HG02840 (cell line): ENCODE measurements around the gene ARAP2.

ENCODE experiments used
- ATAC-seq: cut with Tn5 transposase; IDR thresholded peaks from one replicate; pipeline ENCODE4 v1.9.1; 2021; ENCODE audit warnings: mild to moderate bottlenecking, moderate library complexity, moderate number of reproducible peaks; ENCODE audit not compliant: unreplicated experiment, low FRiP score

ARAP2 gene

DNA sequence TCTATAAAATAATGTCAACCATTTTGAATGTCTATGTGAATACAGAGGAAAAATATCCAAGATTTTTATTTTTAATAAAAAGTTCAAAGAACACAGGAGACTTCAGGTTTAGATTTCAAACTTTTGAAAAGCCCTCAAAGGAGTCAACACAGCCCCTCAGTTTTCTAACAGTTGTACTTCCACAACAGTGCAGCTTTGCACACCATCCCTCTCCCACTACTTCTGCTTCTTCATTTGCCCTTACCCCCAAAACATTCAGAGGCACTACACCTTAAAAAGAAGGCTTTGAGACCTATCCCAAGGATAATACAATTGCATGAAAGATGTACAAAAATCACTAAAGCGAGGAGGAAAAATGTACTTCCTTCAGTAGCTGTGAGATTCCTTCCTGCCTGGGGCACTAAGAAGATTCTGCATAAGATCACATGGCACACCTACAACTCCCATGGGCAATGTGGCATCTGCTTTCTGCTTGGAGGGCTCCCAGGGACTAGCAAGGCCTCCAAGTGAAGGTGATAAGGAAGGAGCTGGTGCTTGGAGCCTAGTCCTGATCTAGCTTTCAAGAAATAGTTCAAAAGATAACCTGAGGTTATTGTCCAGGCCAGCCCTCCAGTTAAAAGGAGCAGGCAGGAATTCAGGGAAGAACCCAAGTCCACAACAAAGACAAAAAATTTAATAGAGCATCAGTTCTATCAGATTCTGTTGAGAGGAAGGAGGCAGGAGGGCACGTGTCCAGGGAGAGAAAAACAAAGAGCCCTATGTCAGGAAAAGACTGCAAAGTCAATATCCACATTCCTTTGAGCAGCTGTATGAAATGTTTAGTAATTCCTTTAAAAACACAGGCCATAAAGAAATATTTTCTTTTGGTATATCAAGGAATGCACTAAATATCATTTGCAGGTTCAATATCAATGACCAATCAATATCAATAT is 19.1 kb downstream of the ARAP2 start:
- ATAC-seq, result no peak

DNA sequence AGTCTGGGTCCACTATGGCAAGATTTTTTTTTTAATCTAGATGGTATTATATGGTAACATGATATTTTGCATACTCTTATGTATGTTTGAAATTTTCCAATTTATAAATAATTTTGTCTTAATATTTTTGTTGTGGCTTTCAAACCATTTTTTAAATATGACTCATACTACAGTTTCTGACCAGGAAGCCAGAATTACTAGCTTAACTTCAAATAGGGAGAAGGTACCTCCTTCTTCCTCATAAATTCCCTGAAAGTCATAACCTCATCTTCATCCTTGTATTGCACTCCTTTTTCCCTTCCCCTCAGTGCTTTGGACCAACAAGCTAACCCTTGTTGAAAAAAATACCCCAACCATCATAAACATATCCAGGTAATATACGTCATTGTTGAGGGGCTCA is 21.6 kb downstream of the ARAP2 start:
- ATAC-seq, result no peak

DNA sequence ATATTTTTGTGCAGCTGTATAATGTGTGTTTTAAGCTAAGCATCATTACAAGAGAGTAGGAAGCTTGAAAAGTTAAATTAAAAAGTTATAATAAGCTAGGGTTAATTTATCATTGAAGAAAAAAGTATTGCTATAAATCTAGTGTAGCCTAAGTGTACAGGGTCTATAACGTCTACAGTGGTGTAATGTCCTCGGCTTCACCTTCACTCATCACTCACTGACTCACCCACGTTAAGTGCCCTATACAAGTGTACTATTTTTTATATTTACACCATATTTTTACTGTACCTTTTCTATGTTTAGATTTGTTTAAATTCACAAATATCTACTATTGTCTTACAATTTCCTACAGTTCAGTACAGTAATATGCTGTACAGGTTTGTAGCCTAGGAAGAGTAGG is 23.5 kb downstream of the ARAP2 start:
- no peak for ATAC-seq

DNA sequence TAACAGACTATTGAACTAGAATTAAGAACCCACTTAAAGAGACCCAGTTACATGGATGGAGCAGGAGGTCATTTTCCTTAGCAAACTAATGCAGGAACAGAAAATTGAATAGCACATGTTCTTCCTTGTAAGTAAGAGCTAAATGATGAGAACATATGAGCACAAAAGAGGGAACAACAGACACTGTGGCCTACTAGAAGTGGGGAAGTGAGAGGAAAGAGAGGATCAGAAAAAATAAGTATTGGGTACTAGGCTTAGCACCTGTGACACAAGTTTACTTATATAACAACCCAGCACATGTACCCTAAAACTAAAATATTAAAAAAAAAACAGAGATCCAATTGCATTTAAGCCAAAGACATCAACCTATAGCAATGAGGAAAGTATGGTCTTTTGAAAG is 26.2 kb downstream of the ARAP2 start:
- ATAC-seq, result no peak

DNA sequence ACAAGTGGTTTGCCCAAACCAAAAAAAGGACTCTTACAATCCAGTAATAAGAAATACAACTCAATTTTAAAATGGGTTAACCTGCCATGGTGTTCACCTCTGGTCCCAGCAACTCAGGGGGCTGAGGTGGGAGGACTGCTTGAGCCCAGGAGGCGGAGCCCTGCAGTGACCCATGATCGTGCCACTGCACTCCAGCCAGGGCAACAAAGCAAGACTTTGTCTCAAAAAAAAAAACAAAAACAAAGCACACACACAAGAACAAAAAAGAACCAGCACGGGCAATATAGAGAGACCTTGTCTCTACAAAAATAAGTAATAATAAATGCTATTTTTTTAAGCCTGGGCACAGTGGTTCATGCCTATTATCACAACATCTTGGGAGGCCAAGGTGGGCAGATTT is 28.7 kb downstream of the ARAP2 start:
- no peak for ATAC-seq

DNA sequence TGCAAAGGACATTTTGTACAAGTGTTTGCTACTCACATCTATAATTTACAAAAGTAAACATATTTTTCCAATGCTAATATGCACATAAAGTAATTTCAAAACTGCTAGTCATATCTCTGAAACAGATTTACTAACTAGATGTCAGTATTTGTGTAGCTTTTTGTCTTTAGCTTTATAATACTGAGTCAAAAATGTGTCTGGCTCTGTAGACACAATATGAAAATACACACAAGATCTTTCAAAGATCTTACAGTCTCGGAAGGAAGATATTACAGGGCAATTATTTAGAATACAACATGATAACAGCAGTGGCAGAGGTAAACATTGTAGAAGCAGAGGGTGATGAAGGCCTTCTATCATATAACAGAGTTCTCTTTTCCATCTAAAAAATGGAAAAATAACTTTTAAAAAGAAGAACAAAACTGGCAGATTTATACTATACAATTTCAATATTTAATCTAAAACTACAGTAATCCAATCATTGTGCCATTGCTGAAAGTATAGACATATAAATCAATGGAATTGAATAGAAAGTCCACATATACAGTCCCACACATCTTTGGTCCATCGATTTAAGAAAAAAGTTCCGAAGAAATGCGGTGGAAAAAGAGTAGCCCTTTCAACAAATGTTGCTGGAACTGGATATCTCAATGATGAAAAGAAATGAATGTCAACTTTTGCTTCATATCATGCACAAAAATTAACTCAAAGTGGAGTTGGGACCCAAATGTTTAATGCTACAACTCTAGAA is 29.4 kb downstream of the ARAP2 start:
- ATAC-seq, result no peak

DNA sequence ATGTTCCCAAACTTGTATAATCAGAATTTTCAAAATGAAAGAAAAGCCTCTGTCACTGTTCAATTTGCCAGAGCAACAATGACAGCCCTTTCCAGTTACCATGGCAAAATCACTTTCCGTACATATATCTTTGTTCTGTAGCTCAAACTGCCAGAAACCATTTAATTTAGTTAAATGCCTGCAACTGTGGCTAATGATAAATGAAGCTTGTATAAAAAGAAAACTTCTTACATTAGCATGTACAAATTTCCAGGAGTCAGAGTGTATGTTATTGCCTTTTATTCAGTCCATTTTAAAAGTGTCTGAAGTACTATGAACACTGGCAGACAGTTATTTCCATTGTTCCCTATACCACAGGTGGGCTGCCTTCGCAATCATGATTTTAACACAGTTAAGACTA is 30.3 kb downstream of the ARAP2 start:
- ATAC-seq, result no peak

DNA sequence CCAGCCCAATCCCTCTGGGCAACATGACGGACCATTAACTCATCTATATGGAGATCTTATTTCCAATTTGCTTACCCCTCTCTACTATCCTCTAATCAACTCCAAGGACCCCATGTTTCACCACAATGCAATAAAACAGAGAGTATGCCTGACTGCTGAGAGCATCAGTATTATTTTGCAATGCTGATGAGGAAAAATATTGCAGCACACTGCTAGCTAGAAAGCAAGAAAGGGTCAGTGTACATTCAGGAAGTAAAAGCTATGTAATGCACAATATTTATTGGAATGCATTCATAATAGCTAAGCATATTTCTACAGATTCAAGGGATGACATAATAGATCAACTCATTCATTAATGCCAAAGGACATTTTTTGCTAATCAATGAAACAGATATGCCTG is 33.2 kb downstream of the ARAP2 start:
- no peak for ATAC-seq

DNA sequence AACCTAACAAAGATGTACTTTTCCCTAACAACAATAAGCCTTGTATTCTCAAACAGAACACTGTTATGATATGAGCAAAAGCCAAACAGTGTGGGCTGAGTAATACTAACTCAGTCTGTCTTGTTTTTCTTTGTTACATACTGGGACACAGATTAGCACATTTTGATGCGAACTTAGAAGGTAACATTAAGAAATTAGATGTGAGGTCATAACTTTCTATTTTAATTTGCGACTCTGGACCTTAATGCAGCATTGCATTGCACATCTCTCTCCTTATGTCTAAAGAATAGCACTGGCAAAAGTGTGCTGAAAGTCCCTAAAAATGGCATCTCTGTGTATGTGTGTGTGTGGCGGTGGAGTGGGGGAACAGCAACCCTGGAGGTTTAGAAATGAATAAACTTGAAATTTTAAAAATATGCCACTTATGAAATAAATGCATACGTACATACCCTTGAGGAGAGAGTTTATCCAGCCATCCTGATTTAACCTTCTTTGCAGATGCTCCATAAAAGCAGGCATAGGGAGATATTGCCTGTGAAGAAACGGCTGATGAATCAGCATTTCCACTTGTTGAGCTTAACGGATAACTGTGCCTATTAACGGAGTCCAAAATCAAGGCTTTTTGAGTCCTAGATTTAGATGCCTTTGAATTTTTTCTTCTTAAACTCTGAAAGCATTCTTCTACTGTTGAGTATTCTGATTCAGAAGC is 34.2 kb downstream of the ARAP2 start:
- ATAC-seq, result no peak

DNA sequence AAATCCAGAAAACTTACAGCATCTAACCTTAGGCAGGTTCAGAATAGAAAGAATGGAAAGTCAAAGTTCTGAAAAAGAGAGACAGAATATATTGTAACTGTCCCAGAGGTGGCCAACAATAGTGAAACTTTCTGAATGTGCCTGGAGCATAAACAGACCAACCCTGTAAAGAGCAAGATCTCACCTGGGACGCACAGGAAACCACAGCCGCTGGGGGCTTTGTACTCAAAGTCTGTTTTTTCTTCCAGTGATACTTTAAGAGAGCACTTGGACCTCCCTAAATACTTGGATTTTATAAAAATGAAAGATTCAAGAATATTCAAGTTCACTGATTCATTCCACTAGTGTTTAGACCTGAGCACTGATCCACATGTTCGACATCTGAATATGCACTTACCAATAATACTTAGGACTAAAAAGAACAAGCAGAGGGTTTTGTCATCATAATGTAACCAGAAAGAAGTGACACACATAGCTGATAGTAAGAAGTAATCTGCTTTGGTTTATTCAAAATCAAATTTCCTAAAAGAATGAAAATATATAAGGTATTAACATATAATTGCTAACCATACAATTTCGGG is 35.3 kb downstream of the ARAP2 start:
- ATAC-seq, result peak; percentile 64

DNA sequence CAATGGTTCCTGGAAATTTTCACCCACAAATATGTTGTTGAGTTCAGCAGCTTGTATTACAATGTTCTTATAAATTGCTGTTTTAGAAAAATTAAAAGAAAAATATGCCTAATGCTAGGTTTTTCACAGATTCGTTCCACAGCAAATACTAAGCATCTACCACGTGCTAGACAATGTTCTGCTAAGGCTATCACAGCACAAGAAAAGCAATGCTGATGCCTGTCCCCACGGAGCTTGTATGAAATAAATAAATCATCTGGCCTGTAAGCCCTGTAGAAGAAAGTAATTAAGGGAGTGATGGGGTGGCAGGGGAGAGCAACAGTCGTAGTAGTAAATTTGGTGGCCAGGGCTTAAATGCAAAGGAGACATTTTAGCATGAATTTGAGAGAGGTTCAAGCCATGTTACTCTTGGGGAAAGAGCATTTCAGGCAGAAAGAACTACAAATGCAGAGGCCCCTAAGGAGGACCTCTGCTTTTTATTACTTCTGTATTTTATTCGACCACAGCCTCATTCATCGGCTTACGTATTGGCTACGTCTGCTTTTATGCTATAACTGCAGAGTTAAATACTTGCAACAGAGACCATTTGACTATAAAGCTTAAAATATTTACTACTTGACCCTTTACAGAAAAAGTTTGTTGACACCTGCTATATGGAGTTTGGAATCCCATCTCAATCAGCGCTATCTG is 36.3 kb downstream of the ARAP2 start:
- ATAC-seq, result no peak

DNA sequence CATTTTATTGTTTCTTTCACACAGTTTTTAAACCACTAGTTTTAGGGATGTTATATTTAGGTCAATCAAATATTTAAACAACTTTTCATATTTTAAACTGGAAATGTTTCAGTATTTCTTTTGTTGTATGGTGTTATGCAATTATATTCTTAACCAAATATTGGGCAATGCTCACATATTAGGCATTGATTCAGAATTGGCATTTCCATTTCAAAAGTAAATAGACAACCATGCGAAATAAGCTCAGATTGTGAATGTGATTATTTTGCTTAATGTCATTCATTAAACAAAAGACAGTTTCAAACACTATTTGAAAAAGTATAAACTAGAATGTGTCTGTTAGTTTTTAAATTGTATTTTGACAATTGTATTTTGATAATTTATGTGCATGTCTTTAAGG is 36.9 kb downstream of the ARAP2 start:
- no peak for ATAC-seq

DNA sequence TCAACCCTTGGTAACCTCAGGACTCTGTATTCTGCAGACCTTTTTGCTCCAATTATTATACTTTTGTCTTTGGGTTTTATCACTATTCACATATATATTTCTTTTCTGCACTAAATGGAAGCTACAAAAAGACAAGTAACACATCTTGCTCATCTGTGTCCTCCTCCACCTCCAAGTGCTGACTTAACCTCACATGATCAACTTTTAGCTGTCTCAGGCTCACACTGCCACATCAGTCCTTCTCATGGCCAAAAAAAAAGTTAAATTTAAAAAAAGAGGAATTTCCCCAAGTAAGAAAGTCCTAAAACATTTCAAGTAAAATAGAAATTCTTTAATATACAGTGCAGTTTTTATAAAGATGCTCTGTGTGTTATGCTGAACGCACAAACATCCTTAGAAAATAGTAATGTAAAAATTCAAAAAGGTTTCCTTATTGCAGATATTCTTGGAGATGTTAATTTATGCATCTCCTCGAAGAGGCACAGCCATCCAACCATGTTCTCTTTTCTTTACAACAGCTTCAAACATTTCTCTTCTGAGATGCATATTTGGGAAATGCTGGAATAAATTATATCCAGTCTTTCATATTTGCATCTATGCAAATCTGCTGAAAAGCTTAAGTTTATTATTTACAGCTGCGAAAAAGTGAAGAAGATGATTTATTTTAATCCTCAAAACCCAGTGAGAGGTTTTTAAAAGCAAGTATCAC is 37.6 kb downstream of the ARAP2 start:
- ATAC-seq, result no peak

DNA sequence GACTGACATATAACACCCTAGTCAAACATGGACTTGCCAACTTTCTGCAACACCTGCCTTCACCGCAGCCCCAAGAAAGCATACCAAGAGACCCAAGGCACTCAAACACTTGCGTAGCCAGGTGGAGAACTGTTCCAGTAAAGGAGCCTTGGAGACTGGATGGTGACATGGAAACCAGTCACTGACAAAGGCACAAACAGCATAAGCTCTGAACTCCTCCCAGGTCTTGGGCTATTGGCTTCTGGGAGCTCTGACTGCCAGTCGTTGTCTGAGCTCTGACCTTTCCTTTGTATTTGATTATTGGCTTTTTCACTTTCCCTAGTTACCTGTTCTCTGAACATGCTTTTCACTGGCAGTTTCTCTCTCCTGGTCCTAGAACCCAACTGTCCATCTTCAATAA is 38.3 kb downstream of the ARAP2 start:
- no peak for ATAC-seq

DNA sequence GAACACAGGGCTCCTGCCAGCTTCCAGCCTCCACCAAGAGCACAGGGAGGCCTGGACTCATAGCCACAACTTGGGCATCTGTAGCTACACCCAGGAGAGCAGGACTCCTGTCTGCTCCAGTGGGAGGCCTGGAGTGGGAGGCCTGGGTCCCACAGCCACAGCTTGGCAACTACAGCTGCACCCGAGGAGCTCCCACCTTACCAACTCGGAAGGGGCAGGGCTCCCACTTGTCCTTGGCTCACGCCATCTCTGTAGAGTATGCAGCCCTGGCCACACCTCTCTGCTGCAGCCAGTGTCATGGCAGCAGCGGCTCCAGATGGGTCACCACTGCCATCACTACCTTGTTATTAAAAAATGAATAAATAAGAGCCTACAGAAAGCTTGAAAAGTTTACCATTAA is 45.5 kb downstream of the ARAP2 start:
- no peak for ATAC-seq

DNA sequence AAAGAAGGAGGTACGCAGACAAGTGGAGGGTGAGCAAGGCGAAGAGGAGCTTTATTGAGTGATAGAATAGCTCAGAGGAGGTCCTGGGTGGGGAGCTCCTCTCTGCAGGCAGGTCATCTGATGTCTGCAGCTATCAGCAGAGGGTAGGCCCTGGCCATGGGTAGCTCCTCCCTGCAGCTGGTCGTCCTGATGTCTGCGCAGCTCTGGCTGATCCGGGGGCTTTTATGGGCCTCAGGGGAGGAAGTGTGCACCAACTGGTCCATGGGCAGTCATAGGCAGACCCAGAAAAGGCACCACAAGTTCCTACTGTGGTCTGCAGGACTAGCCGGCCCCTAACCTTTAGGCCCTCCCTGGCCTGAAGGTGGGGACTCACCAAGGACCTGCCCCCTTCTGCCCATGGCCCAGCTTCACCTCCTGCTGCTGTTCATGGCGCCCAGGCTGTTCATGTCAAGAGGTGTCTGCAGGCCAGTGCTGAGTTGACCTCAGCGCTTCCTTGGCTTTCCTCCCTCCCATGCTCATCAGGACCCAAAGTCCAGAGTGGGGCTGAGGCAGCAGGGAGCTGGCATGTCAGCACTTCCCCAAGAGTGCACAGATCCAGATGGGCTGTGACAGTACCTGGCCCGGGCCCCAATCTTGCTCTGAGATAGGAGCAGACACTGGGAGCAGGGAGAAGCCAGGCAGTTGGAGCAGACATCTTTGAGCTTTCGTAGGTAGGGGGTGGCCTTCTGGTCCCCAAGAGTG is 46.1 kb downstream of the ARAP2 start:
- ATAC-seq, result no peak

DNA sequence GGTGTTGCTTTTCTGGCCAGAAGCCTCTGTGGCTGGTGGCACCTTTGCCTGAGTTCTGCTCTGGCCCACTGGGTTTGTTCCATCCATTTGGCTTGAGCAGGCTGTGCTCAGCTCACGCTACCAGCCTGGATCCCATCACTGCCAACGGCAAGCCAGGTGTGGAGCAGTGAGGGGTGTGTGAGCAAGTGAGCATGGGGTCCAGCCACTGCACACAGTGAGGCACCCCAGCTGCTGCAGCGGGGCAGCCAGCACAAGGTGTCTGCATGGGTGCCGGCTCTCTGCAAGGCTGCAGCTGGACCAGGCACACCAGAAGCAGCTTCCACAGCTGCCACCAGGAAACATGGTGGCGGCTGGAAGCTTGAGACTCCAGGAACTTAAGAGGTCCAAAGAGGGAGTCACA is 46.8 kb downstream of the ARAP2 start:
- no peak for ATAC-seq

DNA sequence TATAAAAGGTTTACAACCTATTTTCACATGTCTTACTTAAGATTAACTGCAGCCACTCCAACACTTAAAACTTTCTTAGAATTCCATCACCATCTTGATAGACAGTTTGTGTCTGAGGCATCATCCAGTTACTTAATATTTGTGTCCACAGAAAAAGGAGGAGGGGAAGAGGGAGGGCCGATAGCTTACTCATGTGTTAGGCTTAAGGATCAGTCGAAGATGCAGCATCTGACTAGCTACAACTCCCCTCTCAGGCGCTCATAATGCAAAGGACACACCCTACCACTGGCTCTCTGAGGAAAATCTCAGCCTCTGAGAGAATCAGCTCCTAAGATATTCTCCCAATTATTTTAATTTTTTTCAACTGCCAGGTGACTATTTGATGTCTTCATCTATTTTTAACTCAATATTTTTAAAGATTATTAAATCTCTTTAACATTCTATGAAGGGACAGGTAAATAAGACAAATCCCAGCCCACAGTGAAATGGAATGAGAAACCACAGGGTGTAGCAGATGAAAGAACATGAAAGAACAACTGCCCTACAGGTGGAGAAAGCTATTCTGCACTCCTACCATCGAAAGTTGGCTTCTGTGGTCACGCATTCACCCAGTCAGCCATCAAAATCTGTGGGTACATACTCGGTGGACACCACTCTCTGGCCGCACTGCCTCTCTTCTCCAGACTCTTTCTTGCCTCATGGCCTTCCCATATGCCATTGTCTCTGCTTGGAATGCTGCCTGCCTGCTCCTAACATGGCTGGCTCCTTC is 48.0 kb downstream of the ARAP2 start:
- ATAC-seq, result no peak
